ENCODE measurements around the gene RNF151.

The RNF151 gene

DNA sequence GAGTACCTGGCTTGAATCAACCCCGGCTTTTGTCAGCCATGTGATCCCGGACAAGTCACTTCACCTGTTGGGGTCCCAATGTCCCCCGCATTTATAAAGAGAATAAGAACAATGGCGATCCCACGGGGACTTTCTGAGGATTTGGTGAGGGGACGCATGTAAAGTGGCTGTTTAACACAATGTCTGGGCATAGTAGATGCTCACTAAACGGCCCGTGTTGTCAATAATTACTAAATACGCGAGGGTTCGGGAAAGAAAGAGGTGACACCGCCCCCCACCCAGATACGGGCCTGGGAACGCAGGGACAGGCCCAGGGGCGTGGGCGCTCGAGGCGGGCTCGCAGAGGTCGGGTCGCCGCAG is 24.9 kb downstream of the RNF151 start:
- no peak for DNase-seq (ENCODE audit: low read depth)

DNA sequence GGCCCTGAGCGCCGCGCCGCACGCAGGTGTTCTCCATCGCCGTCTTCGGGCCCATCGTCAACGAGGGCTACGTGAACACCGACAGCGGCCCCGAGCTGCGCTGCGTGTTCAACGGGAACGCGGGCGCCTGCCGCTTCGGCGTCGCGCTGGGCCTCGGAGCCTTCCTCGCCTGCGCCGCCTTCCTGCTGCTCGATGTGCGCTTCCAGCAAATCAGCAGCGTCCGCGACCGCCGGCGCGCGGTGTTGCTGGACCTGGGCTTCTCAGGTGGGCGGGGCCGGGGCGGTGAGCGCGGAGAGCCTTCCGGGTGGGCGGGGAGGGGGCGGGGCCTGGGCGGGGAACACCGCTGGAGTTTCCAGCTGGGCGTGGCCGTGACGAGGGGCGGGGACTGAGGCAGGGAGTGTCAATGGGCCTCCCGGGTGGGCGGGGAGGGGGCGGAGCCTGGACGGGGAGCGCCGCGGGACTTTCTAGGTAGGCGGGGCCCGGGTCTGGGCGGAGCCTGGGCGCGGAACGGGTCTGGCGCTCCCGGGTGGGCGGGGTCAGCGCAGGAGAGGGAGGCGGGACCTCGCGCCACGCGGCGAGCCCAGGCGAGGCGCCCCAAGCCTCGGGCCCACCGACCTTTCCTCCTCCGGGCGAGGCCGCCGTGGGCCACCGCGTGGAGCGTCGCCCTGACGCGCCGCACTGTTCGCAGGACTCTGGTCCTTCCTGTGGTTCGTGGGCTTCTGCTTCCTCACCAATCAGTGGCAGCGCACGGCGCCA is 25.5 kb downstream of the RNF151 start:
- DNase-seq (ENCODE audit: low read depth), result peak; percentile 96

DNA sequence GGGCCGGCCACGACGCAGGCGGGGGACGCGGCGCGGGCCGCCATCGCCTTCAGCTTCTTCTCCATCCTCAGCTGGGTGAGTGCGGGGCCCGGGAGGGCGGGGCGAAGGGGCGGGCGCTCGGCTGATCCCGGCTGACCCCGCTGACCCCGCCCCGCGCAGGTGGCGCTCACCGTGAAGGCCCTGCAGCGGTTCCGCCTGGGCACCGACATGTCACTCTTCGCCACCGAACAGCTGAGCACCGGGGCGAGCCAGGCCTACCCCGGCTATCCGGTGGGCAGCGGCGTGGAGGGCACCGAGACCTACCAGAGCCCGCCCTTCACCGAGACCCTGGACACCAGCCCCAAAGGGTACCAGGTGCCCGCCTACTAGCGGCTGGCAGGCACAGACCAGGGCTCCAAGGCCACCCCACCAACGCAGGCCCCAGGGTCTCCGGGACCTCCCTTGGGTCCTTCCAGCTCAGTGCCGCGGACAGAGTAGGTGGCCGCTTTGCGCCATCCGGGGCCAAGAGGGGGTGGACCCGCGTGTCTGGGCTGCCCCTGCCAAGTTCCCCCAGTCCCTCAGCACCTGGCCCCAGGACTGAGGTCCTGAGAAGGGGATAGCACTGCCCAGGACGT is 26.2 kb downstream of the RNF151 start:
- no peak for DNase-seq (ENCODE audit: low read depth)

GRCh38 chr16:1993731-1994131 is 27.1 kb downstream of the RNF151 start:
- no peak for DNase-seq (ENCODE audit: low read depth)

DNA sequence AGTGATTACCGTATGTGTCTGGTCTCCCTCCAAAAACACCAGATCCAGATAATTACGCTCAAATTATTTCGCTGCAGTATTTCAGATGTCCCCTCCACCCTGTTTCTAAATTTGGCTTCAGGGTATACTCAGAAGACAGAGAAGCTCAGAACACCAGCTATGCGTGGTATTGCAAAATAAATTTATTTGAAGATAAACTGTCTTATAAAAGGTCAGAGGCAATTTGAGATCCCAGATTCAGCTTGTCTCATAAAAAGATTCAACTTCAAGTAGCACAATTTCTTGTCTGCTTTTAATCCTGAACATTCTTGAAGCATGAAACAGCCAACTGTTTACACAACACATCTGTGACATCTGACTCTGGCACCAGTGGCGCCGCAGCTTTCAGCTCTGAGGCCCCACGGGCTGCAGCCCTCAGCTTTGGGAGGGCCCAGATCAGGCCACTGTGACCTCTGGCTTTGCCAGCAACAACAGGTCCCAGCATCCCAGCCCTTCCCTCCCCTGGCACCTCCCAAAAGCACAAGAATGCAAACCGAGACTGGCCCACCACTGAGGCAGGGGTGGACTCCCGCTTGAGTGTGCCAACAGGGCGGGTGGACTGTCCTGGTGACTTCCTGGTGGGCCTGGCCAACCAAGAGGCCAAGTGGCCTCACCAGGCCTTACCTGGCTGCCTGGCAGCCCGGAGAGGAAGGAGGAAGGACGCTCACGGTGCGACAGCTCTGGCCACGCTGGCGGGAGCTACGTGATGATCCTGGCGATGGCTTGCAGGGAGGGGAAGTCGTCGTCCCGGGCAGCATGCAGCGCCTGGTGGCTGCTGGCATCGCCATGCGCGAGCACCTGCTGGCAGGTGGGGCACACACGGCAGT is 31.1 kb downstream of the RNF151 start:
- DNase-seq (ENCODE audit: low read depth), result no peak

DNA sequence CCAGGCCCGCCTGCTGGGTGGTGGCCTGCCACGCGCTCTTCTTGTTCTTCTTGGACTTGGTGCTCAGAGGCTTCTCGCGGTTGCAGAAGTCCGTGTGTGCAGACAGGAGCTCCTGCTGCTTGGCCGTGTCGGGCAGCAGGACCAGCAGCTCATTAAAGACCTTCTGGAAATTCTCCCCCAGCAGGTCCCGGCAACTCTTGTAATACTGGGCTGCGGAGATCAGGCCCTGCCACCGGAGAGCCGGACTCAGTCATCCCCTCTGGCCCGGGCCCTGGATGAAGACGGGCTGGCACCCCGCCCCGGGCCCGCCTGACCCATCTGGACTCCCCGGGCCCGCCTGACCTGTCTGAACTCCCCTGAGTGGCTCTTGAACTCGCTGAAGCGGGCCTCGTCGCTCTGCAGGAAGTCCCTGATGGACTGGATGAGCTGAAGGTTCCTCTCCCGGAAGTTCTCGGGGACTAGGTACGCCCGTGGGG is 31.7 kb downstream of the RNF151 start:
- no peak for DNase-seq (ENCODE audit: low read depth)

DNA sequence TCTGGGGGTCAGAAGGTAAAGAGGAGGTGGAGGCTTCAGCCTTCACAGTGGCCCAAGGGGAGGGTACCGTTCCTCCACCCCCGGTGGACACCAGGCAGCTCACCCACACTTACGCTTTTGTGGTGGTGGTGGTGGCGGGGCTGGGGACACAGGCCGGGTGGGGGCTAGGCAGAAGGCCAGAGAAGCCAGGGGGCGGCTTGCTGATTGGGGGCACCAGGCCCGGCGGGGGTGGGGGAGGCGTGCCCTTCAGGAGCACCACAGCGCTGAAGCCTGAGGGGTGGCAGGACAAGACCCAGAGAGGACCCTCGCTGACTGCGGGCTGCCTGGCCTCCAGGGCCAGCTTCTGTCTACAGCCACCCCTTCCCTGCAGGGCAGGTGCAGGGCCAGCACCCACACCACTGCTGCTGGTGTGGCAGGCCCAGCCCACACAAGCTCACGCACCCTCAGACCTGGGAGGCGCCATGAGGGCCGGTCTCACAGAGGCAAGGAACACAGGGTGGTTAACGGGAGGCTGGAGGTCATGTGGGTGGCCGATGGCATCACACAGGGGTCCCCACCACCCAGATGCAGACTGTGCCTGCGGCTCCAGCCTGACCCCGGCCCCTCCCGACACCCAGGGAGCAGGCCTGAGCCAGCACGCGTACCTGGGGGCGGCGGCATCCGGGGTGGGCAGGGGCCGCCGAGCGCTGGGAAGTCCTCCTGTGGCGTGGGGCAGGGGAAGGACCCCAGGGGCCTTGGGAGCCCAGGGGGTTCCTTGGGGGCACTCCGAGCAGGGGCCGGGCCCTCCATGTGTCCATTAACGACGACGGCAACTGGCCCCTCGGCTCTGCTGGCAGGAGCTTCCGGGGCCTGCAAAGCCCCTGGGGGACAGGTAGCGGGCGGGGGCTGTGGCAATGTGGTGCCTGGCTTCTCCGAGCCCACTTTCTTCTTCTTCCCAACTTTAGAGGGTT is 32.5 kb downstream of the RNF151 start:
- no peak for DNase-seq (ENCODE audit: low read depth)

DNA sequence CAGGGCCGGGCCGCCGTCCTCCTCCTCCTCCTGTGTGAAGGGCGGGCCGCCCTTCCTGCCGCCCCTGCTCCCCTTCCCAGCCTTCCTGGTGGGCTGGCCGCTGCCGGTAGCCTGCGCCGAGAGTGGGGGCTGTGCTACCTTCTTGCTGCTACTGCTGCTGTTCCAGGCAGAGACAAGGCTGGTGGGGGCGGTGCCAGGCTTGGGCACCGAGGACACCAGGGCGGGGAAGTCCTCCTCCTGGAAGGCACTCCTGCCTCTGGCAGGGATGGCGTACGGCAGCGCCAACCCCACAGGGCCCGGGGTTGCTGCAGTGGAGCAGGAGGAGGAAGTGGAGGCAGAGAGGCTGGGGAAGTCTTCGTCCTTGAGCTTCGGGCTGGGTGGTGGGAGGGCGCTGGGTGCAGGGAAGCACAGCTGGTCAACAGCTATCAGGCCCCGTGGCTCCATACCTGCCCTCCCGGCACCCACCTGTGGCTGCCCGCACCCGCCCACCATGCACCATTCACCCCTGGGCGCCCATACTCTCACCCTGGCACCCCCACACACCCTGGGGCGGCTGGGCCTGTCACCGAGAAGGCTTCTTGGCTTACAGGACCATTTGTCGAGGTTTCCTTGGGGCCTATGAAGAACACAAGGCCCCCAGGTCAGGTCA is 33.3 kb downstream of the RNF151 start:
- no peak for DNase-seq (ENCODE audit: low read depth)

DNA sequence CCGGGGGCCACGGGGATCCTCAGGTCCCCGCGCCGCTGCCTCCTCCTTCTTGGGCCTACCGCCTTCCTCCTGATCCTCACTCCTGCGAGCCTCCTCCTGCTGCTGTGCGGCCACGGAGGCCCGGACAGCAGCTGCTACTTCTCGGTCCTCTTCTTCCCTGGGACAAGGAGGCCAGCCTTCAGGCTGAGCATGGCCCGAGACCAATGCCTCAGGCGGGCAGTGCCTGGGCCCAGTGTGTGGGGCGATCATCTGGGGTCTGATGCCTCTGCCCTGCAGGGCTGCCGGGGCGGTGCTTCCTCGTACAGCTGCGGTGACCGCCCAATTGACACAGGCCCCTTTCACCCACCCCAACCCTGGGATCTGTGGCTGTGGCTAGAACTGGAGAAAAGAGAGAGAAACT is 34.4 kb downstream of the RNF151 start:
- no peak for DNase-seq (ENCODE audit: low read depth)

- DNase-seq (ENCODE audit: low read depth), result no peak
Measured at GRCh38 chr16:2001456-2002355, 35.0 kb downstream of the RNF151 start.

DNA sequence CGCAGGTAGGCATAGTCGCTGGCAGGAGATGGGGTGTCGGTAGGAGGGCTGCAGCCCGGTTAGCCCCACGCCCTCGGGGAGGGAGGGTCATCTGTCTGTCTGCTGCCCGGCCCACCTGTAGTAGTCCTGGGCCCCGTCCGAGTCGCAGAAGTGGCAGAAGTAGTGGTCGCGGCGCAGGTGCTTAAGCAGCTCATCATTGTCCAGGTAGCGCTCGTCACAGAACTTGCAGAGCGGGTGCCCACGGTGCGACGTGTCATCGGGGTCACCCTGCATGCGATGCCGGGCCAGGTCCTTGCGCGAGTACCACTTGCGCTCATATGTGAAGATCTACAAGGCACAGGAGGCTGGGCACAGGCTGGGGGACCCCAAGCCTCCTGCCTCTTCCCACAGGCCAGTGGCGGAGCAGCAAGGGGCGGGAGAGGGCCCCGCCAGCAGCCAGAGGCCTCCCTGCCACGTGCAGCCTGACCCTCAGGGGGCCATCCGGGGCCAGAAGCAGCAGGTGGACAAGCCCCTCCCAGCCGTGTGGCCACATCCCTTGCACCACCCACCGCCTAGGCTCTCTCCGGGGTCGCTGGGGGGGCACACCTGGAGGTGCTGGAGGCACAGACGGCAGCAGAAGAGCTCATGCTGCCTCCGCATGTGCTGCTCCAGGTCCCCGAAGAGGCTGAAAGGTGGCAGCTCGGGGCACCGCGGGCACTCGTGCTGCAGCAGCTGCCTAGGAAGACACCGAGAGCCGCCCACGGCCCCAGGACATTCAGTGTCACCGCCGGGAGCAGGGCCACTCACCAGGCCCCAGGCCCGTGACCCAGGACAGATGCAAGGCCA is 36.0 kb downstream of the RNF151 start:
- no peak for DNase-seq (ENCODE audit: low read depth)

DNA sequence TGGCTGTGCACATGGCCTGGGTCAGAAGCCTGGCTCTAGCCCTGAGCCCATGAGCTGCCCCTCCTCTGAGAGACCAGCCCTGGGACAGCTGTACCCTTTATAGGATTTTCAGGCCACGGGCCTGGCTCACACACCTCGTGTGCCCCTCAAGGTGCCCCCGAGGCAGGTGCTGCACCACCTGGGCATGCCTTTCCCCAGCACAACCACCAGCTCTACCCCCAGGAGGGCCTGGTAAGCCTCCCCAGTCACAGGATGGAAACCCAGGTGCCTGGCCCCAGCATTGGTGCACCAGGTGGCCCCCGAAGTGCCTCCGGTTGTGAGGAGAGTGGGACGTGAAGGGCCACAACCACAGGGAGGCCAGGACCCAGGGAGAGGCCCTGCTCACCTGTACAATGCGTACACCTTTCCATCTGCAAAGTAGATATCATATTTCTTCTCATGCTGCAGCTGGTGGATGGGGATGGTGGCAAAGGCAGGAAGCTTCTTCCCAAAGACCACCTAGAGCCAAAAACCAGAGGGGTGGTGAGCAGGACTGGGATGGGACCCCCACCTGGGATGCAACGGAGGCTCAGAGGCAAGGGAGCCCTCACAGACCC is 36.7 kb downstream of the RNF151 start:
- DNase-seq (ENCODE audit: low read depth), result no peak

DNA sequence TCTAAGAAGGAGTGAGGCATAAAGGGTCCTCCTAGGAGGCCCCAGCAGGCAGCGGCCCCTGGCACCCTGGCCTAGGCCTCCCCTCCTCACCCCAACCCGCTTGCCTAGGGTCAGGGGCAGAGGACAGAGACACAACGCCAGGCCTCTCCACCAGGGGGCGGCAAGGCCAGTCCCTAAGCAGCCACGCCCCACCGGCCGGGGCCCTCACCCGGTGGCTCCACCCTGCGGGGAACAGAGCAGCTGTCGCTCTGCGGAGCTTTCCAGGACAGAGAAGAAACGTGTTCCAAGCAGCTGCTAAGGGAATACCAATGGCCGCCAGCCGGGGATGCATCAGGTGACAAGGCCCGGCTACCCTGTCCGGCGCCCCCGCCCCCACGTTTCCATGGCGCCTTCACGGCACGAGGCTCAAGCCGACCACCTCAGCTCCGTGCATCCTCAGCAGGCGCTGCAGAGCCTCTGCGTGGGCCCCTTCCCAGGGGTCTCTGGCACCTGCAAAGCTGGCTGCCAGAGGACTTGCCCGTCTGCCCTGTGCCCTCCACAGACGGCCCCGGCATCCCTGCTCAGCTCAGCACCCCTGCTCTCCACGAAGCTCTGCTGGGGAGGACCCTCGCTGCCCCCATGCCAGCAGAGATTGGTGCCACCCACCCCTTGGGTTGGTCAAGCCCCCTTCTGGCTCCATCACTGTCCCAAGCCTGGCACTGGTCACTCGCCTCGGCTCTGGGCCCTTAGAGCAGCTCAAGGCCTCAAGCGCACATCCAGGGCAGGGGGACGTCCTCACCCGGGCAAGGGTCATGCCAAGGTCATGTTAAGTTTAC is 37.4 kb downstream of the RNF151 start:
- peak; percentile 91 for DNase-seq (ENCODE audit: low read depth)

DNA sequence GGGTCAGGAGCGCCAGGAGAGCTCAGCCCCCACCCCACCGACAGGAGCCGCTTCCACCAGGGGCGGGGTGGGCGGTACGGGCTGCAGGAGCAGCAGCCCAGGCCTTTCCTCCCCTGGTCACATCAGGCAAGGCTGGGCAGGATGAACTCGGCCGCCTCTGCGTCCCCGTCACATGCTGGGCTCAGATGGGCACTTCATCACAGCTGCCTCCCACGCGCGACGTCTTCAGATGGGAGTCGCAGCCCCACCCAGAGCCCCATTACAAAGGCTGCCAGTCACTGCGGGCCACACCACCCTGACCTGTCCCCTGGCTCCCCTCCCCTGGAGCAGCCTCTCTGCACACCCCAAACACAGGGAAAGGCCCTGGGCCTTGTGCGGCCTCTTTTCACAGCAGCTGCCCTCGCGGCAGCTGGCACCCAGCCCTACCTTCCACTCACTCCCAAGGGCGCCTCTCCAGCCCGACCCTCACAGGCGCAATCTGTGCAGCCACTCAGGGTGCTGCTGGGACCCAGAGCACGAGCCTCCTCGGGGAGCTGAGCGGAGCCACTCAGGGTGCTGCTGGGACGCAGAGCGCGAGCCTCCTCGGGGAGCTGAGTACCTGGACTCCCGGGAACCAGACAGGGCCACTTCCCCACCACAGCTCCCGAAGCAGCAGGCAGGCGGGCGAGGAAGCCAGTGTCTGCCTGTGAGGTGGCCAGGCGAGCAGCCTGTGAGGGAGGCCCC is 38.3 kb downstream of the RNF151 start:
- no peak for DNase-seq (ENCODE audit: low read depth)

GRCh38 chr16:2005646-2006045 is 39.0 kb downstream of the RNF151 start:
- DNase-seq (ENCODE audit: low read depth), result no peak

DNA sequence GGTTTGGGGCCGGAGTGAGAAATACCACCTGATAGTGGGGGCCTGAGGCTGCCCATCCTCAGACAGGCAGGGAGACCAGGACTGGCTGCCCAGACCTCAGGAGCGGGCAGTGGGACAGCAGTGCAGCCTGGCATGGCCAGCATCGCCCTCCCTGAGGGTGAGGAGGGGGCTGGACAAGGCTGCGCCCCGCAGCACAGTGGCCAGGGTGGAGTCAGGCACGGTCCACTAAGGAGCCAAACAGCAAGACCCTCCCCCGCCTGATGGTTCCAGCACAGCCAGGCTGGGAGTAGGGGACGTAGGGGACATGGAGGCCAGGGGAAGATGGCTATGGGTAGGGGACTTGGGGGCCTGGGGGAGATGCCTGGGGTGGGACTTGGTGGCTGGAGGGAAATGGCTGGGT is 39.7 kb downstream of the RNF151 start:
- no peak for DNase-seq (ENCODE audit: low read depth)

- DNase-seq (ENCODE audit: low read depth), result no peak
Measured at GRCh38 chr16:2007081-2007836, 40.6 kb downstream of the RNF151 start.
